Measurements from ENCODE around the gene EN2.
A peak's percentile ranks its signal among the peaks of the same experiment; 100 is the strongest.

The EN2 gene

DNA sequence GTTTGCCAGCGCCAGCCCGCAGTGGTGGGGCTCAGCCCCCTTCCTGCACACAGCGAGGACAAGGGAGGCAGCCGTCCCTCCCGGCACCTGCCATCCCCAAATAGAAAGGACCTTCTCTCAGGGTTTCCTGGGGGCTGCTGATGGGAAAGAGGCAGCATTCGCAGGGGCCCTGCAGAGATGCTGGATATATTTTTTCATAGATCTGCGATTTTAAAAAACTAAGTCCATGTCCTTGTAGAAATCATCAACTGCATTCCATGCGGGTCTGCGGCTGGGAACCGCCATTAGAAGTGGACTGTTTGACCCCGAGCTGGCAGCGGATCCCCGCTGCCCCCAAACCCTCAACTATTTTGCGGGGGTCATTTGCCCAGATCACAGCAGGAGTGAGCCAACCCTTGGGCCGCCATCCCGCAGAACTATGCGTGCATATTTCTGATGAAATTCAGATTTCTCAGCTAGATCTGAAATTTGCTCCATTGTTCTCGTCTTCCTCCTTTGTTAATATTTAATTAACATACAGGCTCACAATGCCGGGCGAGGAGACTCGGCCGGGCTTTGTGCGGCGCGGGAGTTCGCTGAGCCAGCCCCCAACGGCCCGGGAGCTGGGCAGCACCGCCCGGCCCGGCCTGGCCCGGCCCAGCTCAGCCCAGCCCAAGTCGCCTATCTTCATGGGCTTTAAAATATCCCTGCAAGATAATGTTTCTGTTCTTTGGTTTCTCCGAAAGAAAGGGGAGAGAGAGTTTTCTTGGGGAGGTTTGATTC, 2.0 kb downstream of the EN2 start:
- Histone ChIP-seq H3K36me3 (ENCODE audit: control insufficient read depth, insufficient read depth, low read length) (no peaks in the 10 kb centered on the region), H3K4me1 (ENCODE audit: control insufficient read depth, insufficient read depth, low read length, poor library complexity, severe bottlenecking) (no peaks in the 10 kb centered on the region), H3K9me3 (ENCODE audit: control insufficient read depth, low read length) (no peaks in the 10 kb centered on the region), H3K27ac (ENCODE audit: low read depth, low read length, severe bottlenecking) (no peak overlapping the region), H3K4me3 (ENCODE audit: extremely low read depth, insufficient read depth, low read length, poor library complexity, severe bottlenecking) (peak overlapping the region; percentile 2)
- 1% methylated on average over 25 to 28 of the region's 34 CpGs for WGBS, 2 experiments (ENCODE audit: insufficient coverage in 2 of 2)

DNA sequence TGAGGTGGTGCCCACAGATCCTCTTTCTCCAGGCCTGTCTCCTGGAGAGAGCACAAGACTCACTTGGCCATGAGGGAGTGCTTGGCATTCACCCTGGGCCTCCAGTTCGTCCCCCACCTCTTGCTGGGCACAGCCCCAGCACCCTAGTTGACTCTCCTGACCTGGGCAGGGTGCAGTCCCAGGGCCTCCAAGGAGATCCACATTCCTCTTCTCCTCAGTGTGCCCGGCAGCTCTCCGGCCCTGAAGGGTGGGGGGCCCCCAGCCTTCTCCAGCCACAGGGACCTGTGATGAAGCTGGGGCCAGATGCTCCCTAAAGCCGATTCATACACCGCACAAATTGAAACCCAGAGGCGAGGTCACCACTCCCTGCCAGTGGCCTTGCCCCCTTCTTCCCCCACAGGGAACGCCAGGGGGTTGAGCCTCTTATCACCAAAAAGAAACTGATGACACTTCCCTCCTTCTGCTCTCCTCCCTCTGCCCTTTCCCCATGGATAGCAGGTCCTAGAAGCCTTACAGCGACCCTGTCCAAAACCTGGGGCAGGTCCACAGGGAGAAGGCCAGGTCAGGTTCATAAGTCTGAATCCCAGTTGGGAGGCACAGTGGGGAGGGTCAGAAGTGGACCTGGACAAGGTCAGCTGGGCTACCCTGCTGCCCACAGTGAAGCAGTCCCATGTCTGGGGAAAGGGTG, 3.1 kb downstream of the EN2 start:
- Histone ChIP-seq H3K4me3 (ENCODE audit: extremely low read depth, insufficient read depth, low read length, poor library complexity, severe bottlenecking) (no peak overlapping the region), H3K27ac (ENCODE audit: low read depth, low read length, severe bottlenecking) (no peak overlapping the region), H3K9me3 (ENCODE audit: control insufficient read depth, low read length) (no peaks in the 10 kb centered on the region), H3K36me3 (ENCODE audit: control insufficient read depth, insufficient read depth, low read length) (no peaks in the 10 kb centered on the region), H3K4me1 (ENCODE audit: control insufficient read depth, insufficient read depth, low read length, poor library complexity, severe bottlenecking) (no peaks in the 10 kb centered on the region)
- WGBS, 2 experiments (ENCODE audit: insufficient coverage in 2 of 2) = 2 to 12% methylated on average over 7 to 8 of the region's 8 CpGs

- H3K4me1 ChIP-seq (ENCODE audit: control insufficient read depth, insufficient read depth, low read length, poor library complexity, severe bottlenecking) = no peaks in the 10 kb centered on the region
- WGBS, 2 experiments (ENCODE audit: insufficient coverage in 2 of 2) = 20% methylated on average over 1 of the region's 3 CpGs; no CpG with 5 or more reads in 1 of the 2 experiments
- no peak overlapping the region for H3K4me3 ChIP-seq (ENCODE audit: extremely low read depth, insufficient read depth, low read length, poor library complexity, severe bottlenecking)
- no peaks in the 10 kb centered on the region for H3K9me3 ChIP-seq (ENCODE audit: control insufficient read depth, low read length)
- no peak overlapping the region for H3K27ac ChIP-seq (ENCODE audit: low read depth, low read length, severe bottlenecking)
- H3K36me3 ChIP-seq (ENCODE audit: control insufficient read depth, insufficient read depth, low read length) = no peaks in the 10 kb centered on the region
Measured at GRCh38 chr7:155461631-155462030, 3.7 kb downstream of the EN2 start.

GRCh38 chr7:155462163-155462735, 4.3 kb downstream of the EN2 start:
- H3K4me3 ChIP-seq (ENCODE audit: extremely low read depth, insufficient read depth, low read length, poor library complexity, severe bottlenecking) = no peak overlapping the region
- H3K4me1 ChIP-seq (ENCODE audit: control insufficient read depth, insufficient read depth, low read length, poor library complexity, severe bottlenecking) = peaks cover 3% of the 10 kb centered on the region
- WGBS, 2 experiments (ENCODE audit: insufficient coverage in 2 of 2) = 14 to 16% methylated on average over 27 to 30 of the region's 33 CpGs
- no peaks in the 10 kb centered on the region for H3K9me3 ChIP-seq (ENCODE audit: control insufficient read depth, low read length)
- H3K36me3 ChIP-seq (ENCODE audit: control insufficient read depth, insufficient read depth, low read length) = no peaks in the 10 kb centered on the region
- no peak overlapping the region for H3K27ac ChIP-seq (ENCODE audit: low read depth, low read length, severe bottlenecking)

- H3K4me1 ChIP-seq (ENCODE audit: control insufficient read depth, insufficient read depth, low read length, poor library complexity, severe bottlenecking) = peaks cover 13% of the 10 kb centered on the region
- WGBS, 2 experiments (ENCODE audit: insufficient coverage in 2 of 2) = 9% methylated on average over 13 to 14 of the region's 15 CpGs
- H3K36me3 ChIP-seq (ENCODE audit: control insufficient read depth, insufficient read depth, low read length) = no peaks in the 10 kb centered on the region
Measured at GRCh38 chr7:155463114-155463811, 5.3 kb downstream of the EN2 start.

GRCh38 chr7:155464183-155464582, 6.3 kb downstream of the EN2 start:
- H3K36me3 ChIP-seq (ENCODE audit: control insufficient read depth, insufficient read depth, low read length) = no peaks in the 10 kb centered on the region
- H3K27ac ChIP-seq (ENCODE audit: low read depth, low read length, severe bottlenecking) = no peak overlapping the region
- H3K4me1 ChIP-seq (ENCODE audit: control insufficient read depth, insufficient read depth, low read length, poor library complexity, severe bottlenecking) = peaks cover 13% of the 10 kb centered on the region
- WGBS, 2 experiments (ENCODE audit: insufficient coverage in 2 of 2) = 40% methylated on average over 1 of the region's 6 CpGs; no CpG with 5 or more reads in 1 of the 2 experiments
- no peaks in the 10 kb centered on the region for H3K9me3 ChIP-seq (ENCODE audit: control insufficient read depth, low read length)
- no peak overlapping the region for H3K4me3 ChIP-seq (ENCODE audit: extremely low read depth, insufficient read depth, low read length, poor library complexity, severe bottlenecking)

More at GRCh38 chr7:155463114-155463811, 5.3 kb downstream of the EN2 start:
- no peak overlapping the region for H3K27ac ChIP-seq (ENCODE audit: low read depth, low read length, severe bottlenecking)
- no peaks in the 10 kb centered on the region for H3K9me3 ChIP-seq (ENCODE audit: control insufficient read depth, low read length)
- H3K4me3 ChIP-seq (ENCODE audit: extremely low read depth, insufficient read depth, low read length, poor library complexity, severe bottlenecking) = no peak overlapping the region

DNA sequence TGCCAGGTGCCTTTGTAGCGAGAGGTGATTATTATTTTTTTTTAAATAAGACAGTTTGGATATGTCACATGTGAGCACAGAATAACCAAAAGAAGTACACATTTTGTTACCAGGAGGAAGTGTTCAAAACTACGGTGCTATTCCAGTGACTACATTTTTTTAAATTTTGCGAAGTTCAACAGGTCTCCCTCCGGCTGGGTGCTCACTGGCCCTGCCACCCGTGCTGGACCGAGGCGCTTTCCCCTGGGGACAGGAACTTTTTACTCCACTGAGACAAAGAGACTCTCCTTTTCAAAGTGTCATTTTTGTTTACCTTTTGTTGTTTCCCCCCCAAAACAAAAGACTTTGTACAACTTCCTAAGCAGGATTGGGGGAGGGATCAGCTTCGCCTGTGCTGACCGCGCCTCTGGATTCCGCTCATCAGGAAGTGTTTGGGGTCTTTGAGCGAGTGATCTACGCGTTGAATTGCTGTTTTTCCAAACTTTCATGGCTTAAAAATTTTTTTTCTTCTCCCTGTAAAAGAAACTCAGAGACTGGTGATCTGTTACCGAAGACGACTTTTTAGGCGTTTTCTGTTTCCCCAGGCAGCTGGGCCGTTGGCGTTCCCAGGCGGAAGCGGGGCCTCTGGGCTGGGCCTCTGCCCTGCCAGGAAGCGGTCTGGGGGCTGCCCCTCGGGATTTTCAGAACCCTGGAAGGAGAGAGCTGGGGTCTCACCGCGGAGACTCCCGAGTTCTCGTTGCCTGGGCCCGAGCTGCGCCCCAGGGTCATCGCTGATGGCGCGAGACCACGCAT, 7.2 kb downstream of the EN2 start:
- Histone ChIP-seq H3K27ac (ENCODE audit: low read depth, low read length, severe bottlenecking) (no peak overlapping the region), H3K4me3 (ENCODE audit: extremely low read depth, insufficient read depth, low read length, poor library complexity, severe bottlenecking) (no peak overlapping the region), H3K9me3 (ENCODE audit: control insufficient read depth, low read length) (no peaks in the 10 kb centered on the region), H3K36me3 (ENCODE audit: control insufficient read depth, insufficient read depth, low read length) (no peaks in the 10 kb centered on the region), H3K4me1 (ENCODE audit: control insufficient read depth, insufficient read depth, low read length, poor library complexity, severe bottlenecking) (peaks cover 13% of the 10 kb centered on the region)
- WGBS, 2 experiments (ENCODE audit: insufficient coverage in 2 of 2) = 5 to 8% methylated on average over 26 to 31 of the region's 33 CpGs

- H3K36me3 ChIP-seq (ENCODE audit: control insufficient read depth, insufficient read depth, low read length) = no peaks in the 10 kb centered on the region
- peaks cover 13% of the 10 kb centered on the region for H3K4me1 ChIP-seq (ENCODE audit: control insufficient read depth, insufficient read depth, low read length, poor library complexity, severe bottlenecking)
- no peaks in the 10 kb centered on the region for H3K9me3 ChIP-seq (ENCODE audit: control insufficient read depth, low read length)
- no peak overlapping the region for H3K27ac ChIP-seq (ENCODE audit: low read depth, low read length, severe bottlenecking)
- WGBS, 2 experiments (ENCODE audit: insufficient coverage in 2 of 2) = 7 to 12% methylated on average over 5 to 7 of the region's 9 CpGs
- no peak overlapping the region for H3K4me3 ChIP-seq (ENCODE audit: extremely low read depth, insufficient read depth, low read length, poor library complexity, severe bottlenecking)
Measured at GRCh38 chr7:155465761-155466141, 7.8 kb downstream of the EN2 start.

GRCh38 chr7:155466142-155466813, 8.3 kb downstream of the EN2 start:
- WGBS, 2 experiments (ENCODE audit: insufficient coverage in 2 of 2) = 1 to 2% methylated on average over 34 to 35 of the region's 42 CpGs
- no peaks in the 10 kb centered on the region for H3K9me3 ChIP-seq (ENCODE audit: control insufficient read depth, low read length)
- H3K4me1 ChIP-seq (ENCODE audit: control insufficient read depth, insufficient read depth, low read length, poor library complexity, severe bottlenecking) = peaks cover 18% of the 10 kb centered on the region
- no peak overlapping the region for H3K4me3 ChIP-seq (ENCODE audit: extremely low read depth, insufficient read depth, low read length, poor library complexity, severe bottlenecking)
- no peak overlapping the region for H3K27ac ChIP-seq (ENCODE audit: low read depth, low read length, severe bottlenecking)
- H3K36me3 ChIP-seq (ENCODE audit: control insufficient read depth, insufficient read depth, low read length) = no peaks in the 10 kb centered on the region
